Loucy (cell line): ENCODE data around the gene PROX2.

ENCODE experiments used
- H2AFZ ChIP-seq: fragments of 200-600 bp; sonication (generic); 2 replicates; pipeline ENCODE4 v1.6.0; 2016; ENCODE audit warnings: antibody characterized with exemption, mild to moderate bottlenecking, low read length, moderate library complexity
- H3F3A ChIP-seq: fragments of 200-600 bp; 2 replicates; pipeline ENCODE4 v1.6.0; 2016; ENCODE audit warnings: antibody characterized with exemption, low read depth, mild to moderate bottlenecking
- H3K27me3 ChIP-seq: fragments of 200-600 bp; sonication (generic); 2 replicates; pipeline ENCODE4 v1.6.1; 2014; ENCODE audit warnings: low read length, mild to moderate bottlenecking; ENCODE audit not compliant: insufficient read depth, poor library complexity, severe bottlenecking
- H3K36me3 ChIP-seq: fragments of 200-600 bp; sonication (generic); 2 replicates; pipeline ENCODE4 v1.6.1; 2016; ENCODE audit warnings: low read length; ENCODE audit not compliant: insufficient read depth
- H3K4me1 ChIP-seq: fragments of 200-600 bp; sonication (generic); 2 replicates; pipeline ENCODE4 v1.5.1; 2014; ENCODE audit warnings: low read length, mild to moderate bottlenecking; ENCODE audit not compliant: insufficient read depth, poor library complexity, severe bottlenecking
- H3K4me2 ChIP-seq: fragments of 200-600 bp; sonication (generic); 2 replicates; pipeline ENCODE4 v1.6.0; 2014; ENCODE audit warnings: antibody characterized with exemption, low read length, low read depth, mild to moderate bottlenecking; ENCODE audit not compliant: poor library complexity, severe bottlenecking
- H3K4me3 ChIP-seq: fragments of 200-600 bp; sonication (generic); 2 replicates; pipeline ENCODE4 v1.5.1; 2014; ENCODE audit warnings: low read length, mild to moderate bottlenecking, mixed read lengths; ENCODE audit not compliant: poor library complexity, severe bottlenecking
- H3K79me2 ChIP-seq: fragments of 200-600 bp; sonication (generic); 2 replicates; pipeline ENCODE4 v1.6.1; 2014; ENCODE audit warnings: low read length; ENCODE audit not compliant: insufficient read depth
- H3K9ac ChIP-seq: fragments of 200-600 bp; sonication (generic); 2 replicates; pipeline ENCODE4 v1.6.0; 2014; ENCODE audit warnings: mild to moderate bottlenecking, low read depth, low read length, moderate library complexity; ENCODE audit not compliant: poor library complexity, severe bottlenecking
- H3K9me2 ChIP-seq: fragments of 200-600 bp; sonication (generic); replicated peaks from 2 replicates; pipeline ENCODE4 v1.6.1; 2016; ENCODE audit warnings: low read depth, low read length, mixed read lengths
- H3K9me3 ChIP-seq: fragments of 200-600 bp; sonication (generic); 2 replicates; pipeline ENCODE4 v1.6.1; 2014; ENCODE audit warnings: mild to moderate bottlenecking, antibody characterized with exemption, low read length, low read depth; ENCODE audit not compliant: insufficient read depth
- H4K20me1 ChIP-seq: fragments of 200-600 bp; sonication (generic); 2 replicates; pipeline ENCODE4 v1.6.0; 2014; ENCODE audit warnings: antibody characterized with exemption, low read length, mild to moderate bottlenecking; ENCODE audit not compliant: insufficient read depth, poor library complexity, severe bottlenecking
- EZH2phosphoT487 ChIP-seq: fragments of 200-600 bp; IDR thresholded peaks from 2 replicates; pipeline ENCODE4 v1.6.1; 2018; ENCODE audit warnings: antibody characterized with exemption, mild to moderate bottlenecking, moderate library complexity, borderline replicate concordance
- TF ChIP-seq, protein P1 (sequence below): fragments of 200-600 bp; sonication (generic); conservative IDR thresholded peaks from 2 replicates; pipeline ENCODE4 v1.5.1; 2014; ENCODE audit warnings: mild to moderate bottlenecking, antibody characterized with exemption, low read length

The PROX2 gene

DNA sequence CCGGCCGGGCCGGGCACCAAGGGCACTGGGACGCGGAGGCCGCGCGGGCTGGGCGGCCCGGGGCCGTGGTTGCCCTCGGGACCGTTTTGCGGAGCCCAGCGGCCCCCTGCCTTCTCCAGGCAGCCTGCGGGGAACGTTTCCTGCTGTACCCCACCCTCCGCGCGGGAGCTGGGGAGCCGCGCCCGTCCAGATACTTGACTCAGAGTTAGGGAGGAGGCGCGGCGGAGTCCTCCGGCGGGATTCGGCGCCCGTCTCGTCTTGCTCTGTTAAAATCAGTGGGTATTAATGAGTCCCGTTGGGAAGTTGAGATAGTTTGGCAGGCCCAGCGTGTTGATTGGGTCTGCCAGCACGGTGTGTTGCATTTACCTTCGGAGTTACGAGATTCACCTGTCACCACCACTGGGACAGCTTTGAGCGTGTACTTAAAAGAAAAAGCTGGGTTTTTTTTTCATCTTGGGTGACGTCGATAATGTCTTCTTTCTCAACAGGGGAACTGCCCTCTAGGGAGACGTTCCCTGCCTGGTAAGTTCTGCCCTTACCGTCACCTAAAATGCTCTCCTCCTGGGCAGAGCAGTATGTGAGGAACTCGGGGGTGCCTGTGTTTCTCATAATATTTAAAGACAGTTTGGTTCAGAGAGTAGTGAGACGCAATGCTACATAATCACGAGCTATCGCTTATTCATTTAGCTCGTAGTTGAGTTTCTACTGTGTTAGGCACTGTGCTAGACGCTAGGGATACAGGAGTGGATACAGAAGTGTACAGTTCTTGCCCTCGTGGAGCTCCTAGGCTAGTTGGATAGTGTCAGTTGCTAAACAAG is 6.4 kb upstream of the PROX2 start:
- Histone ChIP-seq H2AFZ (peak overlapping the region; percentile 98), H3K27me3 (no peaks in the 10 kb centered on the region), H3K9me2 (no peaks in the 10 kb centered on the region), H3K9ac (peak overlapping the region; percentile 88), H3K4me1 (peaks cover 49% of the 10 kb centered on the region), H4K20me1 (peaks cover 50% of the 10 kb centered on the region), H3K9me3 (no peaks in the 10 kb centered on the region), H3K4me3 (peak overlapping the region; percentile 97), H3K4me2 (peak overlapping the region; percentile 75), H3F3A (no peaks in the 10 kb centered on the region), H3K36me3 (0 out of 2 replicates have a peak, but pooled peaks cover 11% of the 10 kb centered on the region), H3K79me2 (peaks cover 60% of the 10 kb centered on the region)
- no peak for TF ChIP-seq EZH2phosphoT487
- TF ChIP-seq, protein P1, sequence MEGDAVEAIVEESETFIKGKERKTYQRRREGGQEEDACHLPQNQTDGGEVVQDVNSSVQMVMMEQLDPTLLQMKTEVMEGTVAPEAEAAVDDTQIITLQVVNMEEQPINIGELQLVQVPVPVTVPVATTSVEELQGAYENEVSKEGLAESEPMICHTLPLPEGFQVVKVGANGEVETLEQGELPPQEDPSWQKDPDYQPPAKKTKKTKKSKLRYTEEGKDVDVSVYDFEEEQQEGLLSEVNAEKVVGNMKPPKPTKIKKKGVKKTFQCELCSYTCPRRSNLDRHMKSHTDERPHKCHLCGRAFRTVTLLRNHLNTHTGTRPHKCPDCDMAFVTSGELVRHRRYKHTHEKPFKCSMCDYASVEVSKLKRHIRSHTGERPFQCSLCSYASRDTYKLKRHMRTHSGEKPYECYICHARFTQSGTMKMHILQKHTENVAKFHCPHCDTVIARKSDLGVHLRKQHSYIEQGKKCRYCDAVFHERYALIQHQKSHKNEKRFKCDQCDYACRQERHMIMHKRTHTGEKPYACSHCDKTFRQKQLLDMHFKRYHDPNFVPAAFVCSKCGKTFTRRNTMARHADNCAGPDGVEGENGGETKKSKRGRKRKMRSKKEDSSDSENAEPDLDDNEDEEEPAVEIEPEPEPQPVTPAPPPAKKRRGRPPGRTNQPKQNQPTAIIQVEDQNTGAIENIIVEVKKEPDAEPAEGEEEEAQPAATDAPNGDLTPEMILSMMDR = no peak

DNA sequence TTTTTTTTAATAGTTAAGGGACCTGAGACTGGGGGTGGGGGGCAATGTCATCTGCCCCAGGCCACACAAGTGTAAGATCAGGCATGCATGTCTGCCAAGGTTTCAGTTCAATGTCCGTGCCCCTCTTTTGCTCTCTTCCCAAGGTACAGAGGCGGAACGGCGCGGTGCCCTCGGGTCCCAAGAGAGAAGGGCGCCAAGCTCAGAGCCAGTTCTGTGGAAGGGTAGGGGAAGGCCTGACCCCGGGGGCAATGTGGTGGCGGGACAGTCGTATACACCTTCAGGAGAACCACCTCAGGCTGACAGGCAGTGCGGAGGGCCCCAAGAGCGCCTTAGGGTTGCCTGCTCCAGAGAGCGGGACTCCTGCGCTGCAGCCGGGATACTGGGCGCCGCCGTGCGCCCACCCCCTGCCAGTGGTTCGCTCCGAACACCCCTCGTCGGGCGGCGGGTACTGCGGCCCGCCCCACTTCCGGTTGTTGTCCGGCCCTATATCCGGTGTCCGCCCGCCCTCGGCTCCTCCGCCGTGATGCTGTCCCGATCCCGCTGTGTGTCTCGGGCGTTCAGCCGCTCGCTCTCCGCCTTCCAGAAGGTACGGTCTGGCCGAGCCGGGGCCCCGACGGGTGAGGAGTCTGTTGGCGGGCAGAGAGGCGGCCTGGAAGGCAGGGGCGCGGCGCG is 5.6 kb upstream of the PROX2 start, which contains the start of gene DLST:
DLST (plus strand) TSS at position 486 of the 672 bp plus-strand sequence; CDS start at position 524, 38 bp downstream.
- H3F3A ChIP-seq = no peaks in the 10 kb centered on the region
- peak within 1 kb of the TSS; percentile 88 for H3K9ac ChIP-seq
- 0 out of 2 replicates have a peak, but pooled peaks cover 7% of the 10 kb centered on the region for H3K36me3 ChIP-seq
- H3K9me2 ChIP-seq = no peaks in the 10 kb centered on the region
- H3K9me3 ChIP-seq = no peaks in the 10 kb centered on the region
- H3K4me2 ChIP-seq = peak within 1 kb of the TSS; percentile 78
- peak within 1 kb of the TSS; percentile 97 for H3K4me3 ChIP-seq
- TF ChIP-seq, protein P1 = no peak
- TF ChIP-seq EZH2phosphoT487 = no peak
- peaks cover 50% of the 10 kb centered on the region for H3K4me1 ChIP-seq
- H2AFZ ChIP-seq = peak within 1 kb of the TSS; percentile 98
- no peaks in the 10 kb centered on the region for H3K27me3 ChIP-seq
- peaks cover 53% of the 10 kb centered on the region for H3K79me2 ChIP-seq
- peaks cover 44% of the 10 kb centered on the region for H4K20me1 ChIP-seq

GRCh38 chr14:74879427-74880182 is 3.7 kb upstream of the PROX2 start:
- Histone ChIP-seq H3K27me3 (no peaks in the 10 kb centered on the region), H2AFZ (no peak overlapping the region; the same call in 1 of the 2 replicates), H3K79me2 (peaks cover 34% of the 10 kb centered on the region), H3F3A (no peaks in the 10 kb centered on the region), H3K4me3 (no peak overlapping the region), H4K20me1 (peaks cover 27% of the 10 kb centered on the region), H3K4me2 (no peak overlapping the region), H3K36me3 (no peaks in the 10 kb centered on the region), H3K4me1 (peaks cover 44% of the 10 kb centered on the region), H3K9me3 (no peaks in the 10 kb centered on the region), H3K9me2 (no peaks in the 10 kb centered on the region), H3K9ac (no peak overlapping the region)
- no peak for TF ChIP-seq EZH2phosphoT487
- TF ChIP-seq, protein P1 = no peak
